ENCODE results near the gene ARNT2.

The ARNT2 gene

DNA sequence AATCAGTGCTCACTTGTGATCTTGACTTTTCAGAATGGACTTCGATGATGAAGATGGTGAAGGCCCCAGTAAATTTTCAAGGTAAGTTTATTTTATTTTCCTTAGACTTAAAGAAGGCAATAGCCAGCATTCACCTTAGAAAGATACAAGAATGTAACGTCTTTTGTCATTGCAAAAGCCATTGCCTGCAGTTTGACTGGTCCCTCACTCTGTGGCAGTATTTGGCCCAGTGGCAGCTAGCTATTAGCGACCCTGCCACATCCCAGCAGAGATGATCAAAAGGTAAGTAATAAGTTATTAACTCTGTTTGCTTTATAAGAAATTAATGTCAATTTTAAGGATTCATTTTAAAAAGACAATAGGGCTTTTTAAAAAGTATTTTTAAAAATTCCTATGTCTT is 53.7 kb downstream of the ARNT2 start:
- TF ChIP-seq, protein P1, sequence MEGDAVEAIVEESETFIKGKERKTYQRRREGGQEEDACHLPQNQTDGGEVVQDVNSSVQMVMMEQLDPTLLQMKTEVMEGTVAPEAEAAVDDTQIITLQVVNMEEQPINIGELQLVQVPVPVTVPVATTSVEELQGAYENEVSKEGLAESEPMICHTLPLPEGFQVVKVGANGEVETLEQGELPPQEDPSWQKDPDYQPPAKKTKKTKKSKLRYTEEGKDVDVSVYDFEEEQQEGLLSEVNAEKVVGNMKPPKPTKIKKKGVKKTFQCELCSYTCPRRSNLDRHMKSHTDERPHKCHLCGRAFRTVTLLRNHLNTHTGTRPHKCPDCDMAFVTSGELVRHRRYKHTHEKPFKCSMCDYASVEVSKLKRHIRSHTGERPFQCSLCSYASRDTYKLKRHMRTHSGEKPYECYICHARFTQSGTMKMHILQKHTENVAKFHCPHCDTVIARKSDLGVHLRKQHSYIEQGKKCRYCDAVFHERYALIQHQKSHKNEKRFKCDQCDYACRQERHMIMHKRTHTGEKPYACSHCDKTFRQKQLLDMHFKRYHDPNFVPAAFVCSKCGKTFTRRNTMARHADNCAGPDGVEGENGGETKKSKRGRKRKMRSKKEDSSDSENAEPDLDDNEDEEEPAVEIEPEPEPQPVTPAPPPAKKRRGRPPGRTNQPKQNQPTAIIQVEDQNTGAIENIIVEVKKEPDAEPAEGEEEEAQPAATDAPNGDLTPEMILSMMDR (IDR thresholded peaks at IDR 0.05; ENCODE audit: control extremely low read depth, extremely low read depth, low read depth, missing control alignments): no peak
- DNase-seq (ENCODE audit: extremely low spot score): no peak
- ChIA-PET CTCF (interaction anchor here (1.4 to 6.9 kb wide), 6 partner anchors 13 to 808 kb away, joined by 4 to 100 read pairs (median 20); partner anchors contain the start of gene CEMIP), POLR2A (no interaction called here)

DNA sequence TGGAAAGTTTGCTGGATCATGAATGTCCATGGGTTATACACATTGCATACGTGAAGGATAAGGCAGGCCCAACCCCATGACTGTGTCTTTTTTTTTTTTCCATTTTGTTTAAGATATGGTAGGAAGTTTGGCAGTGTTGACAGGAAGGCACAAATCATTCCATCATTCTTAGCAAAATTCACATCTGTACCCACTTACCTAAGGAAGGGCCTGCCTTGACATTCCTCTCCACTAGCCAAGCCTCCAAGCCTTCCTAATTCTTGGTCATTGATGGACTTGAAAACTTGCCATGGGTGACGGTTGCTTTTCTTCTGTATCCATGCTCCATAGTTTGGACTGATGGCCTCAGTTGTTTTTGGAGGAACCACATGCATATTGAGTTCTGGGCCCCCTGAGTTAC is 54.4 kb downstream of the ARNT2 start:
- ChIA-PET POLR2A (no interaction called here), CTCF (interaction anchor here (1.7 to 6.9 kb wide), 3 partner anchors 12 to 318 kb away, joined by 4 to 100 read pairs (median 9); no protein-coding TSS in a partner anchor)

GRCh38 chr15:80459380-80459779 is 55.2 kb downstream of the ARNT2 start:
- TF ChIP-seq, protein P1 (IDR thresholded peaks at IDR 0.05; ENCODE audit: control extremely low read depth, extremely low read depth, low read depth, missing control alignments): no peak
- POLR2A ChIA-PET: no interaction called here
- CTCF ChIA-PET: interaction anchor here (2.0 to 2.7 kb wide), 2 partner anchors 317 to 807 kb away, joined by 7 to 9 read pairs; no protein-coding TSS in a partner anchor
- DNase-seq (ENCODE audit: extremely low spot score): no peak

More for the DNA sequence above, 54.4 kb downstream of the ARNT2 start:
- TF ChIP-seq, protein P1 (IDR thresholded peaks at IDR 0.05; ENCODE audit: control extremely low read depth, extremely low read depth, low read depth, missing control alignments): no peak
- DNase-seq (ENCODE audit: extremely low spot score): no peak

GRCh38 chr15:80459818-80460217 is 55.6 kb downstream of the ARNT2 start:
- no peak for DNase-seq (ENCODE audit: extremely low spot score)
- POLR2A ChIA-PET: no interaction called here
- TF ChIP-seq, protein P1 (IDR thresholded peaks at IDR 0.05; ENCODE audit: control extremely low read depth, extremely low read depth, low read depth, missing control alignments): no peak
- CTCF ChIA-PET: interaction anchor here (2.0 to 2.7 kb wide), 2 partner anchors 317 to 806 kb away, joined by 7 to 9 read pairs; no protein-coding TSS in a partner anchor

GRCh38 chr15:80461356-80462095 is 57.3 kb downstream of the ARNT2 start:
- no peak for DNase-seq (ENCODE audit: extremely low spot score)
- ChIA-PET POLR2A (no interaction called here), CTCF (interaction anchor here (2.0 to 2.7 kb wide), 2 partner anchors 315 to 804 kb away, joined by 7 to 9 read pairs; no protein-coding TSS in a partner anchor)
- TF ChIP-seq, protein P1 (IDR thresholded peaks at IDR 0.05; ENCODE audit: control extremely low read depth, extremely low read depth, low read depth, missing control alignments): no peak

GRCh38 chr15:80462111-80462510 is 57.9 kb downstream of the ARNT2 start:
- DNase-seq (ENCODE audit: extremely low spot score): no peak
- ChIA-PET CTCF (interaction anchor here (1.2 kb wide), 1 partner anchor 508 kb away, joined by 3 read pairs; no protein-coding TSS in a partner anchor), POLR2A (no interaction called here)
- TF ChIP-seq, protein P1 (IDR thresholded peaks at IDR 0.05; ENCODE audit: control extremely low read depth, extremely low read depth, low read depth, missing control alignments): no peak
